KBM-7 (cell line): ENCODE data around the gene PAPOLB.
A peak's percentile ranks its signal among the peaks of the same experiment; 100 is the strongest.

Experiments used
- DNase-seq: peaks from one replicate; pipeline ENCODE4 v3.0.0-alpha.2; 2015
- in situ Hi-C: fragments of 300-500 bp; cut with MboI; formaldehyde crosslinking; loops from 2 replicates; pipeline ENCODE4 v1.14.3; 2020; ENCODE audit warnings: low sequenced_read_pairs, low pct_unique_long_range_greater_than_20kb, mixed read lengths

The PAPOLB gene

GRCh38 chr7:4831723-4832495 is 29.9 kb downstream of the PAPOLB start:
- no peak for DNase-seq
- in situ Hi-C loops: no loop called here

GRCh38 chr7:4830176-4830575 is 31.7 kb downstream of the PAPOLB start:
- DNase-seq: peak; percentile 75

GRCh38 chr7:4828720-4829383 is 33.0 kb downstream of the PAPOLB start:
- no peak for DNase-seq
- in situ Hi-C loops: no loop called here

More at GRCh38 chr7:4830176-4830575, 31.7 kb downstream of the PAPOLB start:
- in situ Hi-C loops: no loop called here

GRCh38 chr7:4825081-4825480 is 36.7 kb downstream of the PAPOLB start:
- in situ Hi-C loops: no loop called here
- no peak for DNase-seq

- in situ Hi-C loops: loop anchor here (25.0 kb wide), 1 partner anchor 263 kb away; no protein-coding TSS in a partner anchor
- no peak for DNase-seq
Observed at GRCh38 chr7:4824120-4824775, 37.6 kb downstream of the PAPOLB start.

- DNase-seq: peak; percentile 24
- in situ Hi-C loops: loop anchor here (25.0 kb wide), 1 partner anchor 264 kb away; no protein-coding TSS in a partner anchor
Observed at GRCh38 chr7:4823441-4824119, 38.2 kb downstream of the PAPOLB start.

- no peak for DNase-seq
- in situ Hi-C loops: loop anchor here (25.0 kb wide), 1 partner anchor 265 kb away; no protein-coding TSS in a partner anchor
Observed at GRCh38 chr7:4822677-4823076, 39.2 kb downstream of the PAPOLB start.

- in situ Hi-C loops: loop anchor here (25.0 kb wide), 1 partner anchor 266 kb away; no protein-coding TSS in a partner anchor
- no peak for DNase-seq
Observed at GRCh38 chr7:4820967-4821471, 40.8 kb downstream of the PAPOLB start.

GRCh38 chr7:4820405-4820966 is 41.3 kb downstream of the PAPOLB start:
- in situ Hi-C loops: loop anchor here (25.0 kb wide), 1 partner anchor 267 kb away; no protein-coding TSS in a partner anchor
- no peak for DNase-seq

GRCh38 chr7:4819560-4820404 is 42.0 kb downstream of the PAPOLB start:
- in situ Hi-C loops: loop anchor here (25.0 kb wide), 1 partner anchor 268 kb away; no protein-coding TSS in a partner anchor
- no peak for DNase-seq

GRCh38 chr7:4818000-4818794 is 43.6 kb downstream of the PAPOLB start:
- no peak for DNase-seq
- in situ Hi-C loops: loop anchor here (25.0 kb wide), 1 partner anchor 269 kb away; no protein-coding TSS in a partner anchor

- in situ Hi-C loops: loop anchor here (25.0 kb wide), 1 partner anchor 270 kb away; no protein-coding TSS in a partner anchor
- DNase-seq: no peak
Observed at GRCh38 chr7:4817178-4817901, 44.5 kb downstream of the PAPOLB start.

- in situ Hi-C loops: loop anchor here (25.0 kb wide), 1 partner anchor 271 kb away; no protein-coding TSS in a partner anchor
- DNase-seq: no peak
Observed at GRCh38 chr7:4816419-4817080, 45.3 kb downstream of the PAPOLB start.

- DNase-seq: no peak
- in situ Hi-C loops: loop anchor here (25.0 kb wide), 1 partner anchor 271 kb away; no protein-coding TSS in a partner anchor
Observed at GRCh38 chr7:4815609-4816418, 46.0 kb downstream of the PAPOLB start.

GRCh38 chr7:4815121-4815520 is 46.7 kb downstream of the PAPOLB start:
- in situ Hi-C loops: loop anchor here (25.0 kb wide), 1 partner anchor 272 kb away; no protein-coding TSS in a partner anchor

More at GRCh38 chr7:4815121-4815520, 46.7 kb downstream of the PAPOLB start:
- no peak for DNase-seq
